GM19397 (cell line): ENCODE measurements around the gene TNN.

Experiments
- ATAC-seq: cut with Tn5 transposase; IDR thresholded peaks from one replicate; pipeline ENCODE4 v1.9.1; 2021; ENCODE audit warnings: mild to moderate bottlenecking, moderate library complexity; ENCODE audit not compliant: unreplicated experiment

Gene TNN

DNA sequence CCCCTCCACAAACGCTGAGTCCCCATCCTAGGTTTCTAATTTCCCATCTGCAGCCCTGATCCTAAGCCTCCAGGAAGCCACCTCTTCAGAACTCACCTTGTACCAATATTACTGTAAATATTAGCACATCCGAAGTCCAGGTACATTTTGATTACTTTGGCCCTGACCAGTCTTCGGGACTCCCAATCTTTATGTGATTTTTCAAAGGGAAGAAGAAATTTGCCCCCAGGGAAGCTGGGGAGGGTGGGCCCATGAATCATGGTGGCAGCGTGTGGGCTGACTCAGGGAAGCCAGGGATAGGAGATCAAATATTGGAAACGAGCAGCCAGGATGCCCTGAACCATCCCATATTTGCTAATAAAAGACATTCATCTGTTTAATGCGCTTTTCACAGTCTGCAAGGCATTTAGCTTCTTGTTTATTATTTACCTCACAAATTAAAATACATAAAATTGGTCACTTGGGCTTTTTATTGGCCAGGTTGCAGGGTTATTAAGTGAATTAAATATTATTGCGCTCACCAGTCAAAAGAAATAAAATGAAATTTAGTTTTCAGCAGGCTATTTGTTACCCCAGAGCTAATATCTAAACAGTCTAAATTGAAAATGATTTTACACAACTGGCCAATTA lies 78.4 kb downstream of the TNN start:
- ATAC-seq, result no peak

DNA sequence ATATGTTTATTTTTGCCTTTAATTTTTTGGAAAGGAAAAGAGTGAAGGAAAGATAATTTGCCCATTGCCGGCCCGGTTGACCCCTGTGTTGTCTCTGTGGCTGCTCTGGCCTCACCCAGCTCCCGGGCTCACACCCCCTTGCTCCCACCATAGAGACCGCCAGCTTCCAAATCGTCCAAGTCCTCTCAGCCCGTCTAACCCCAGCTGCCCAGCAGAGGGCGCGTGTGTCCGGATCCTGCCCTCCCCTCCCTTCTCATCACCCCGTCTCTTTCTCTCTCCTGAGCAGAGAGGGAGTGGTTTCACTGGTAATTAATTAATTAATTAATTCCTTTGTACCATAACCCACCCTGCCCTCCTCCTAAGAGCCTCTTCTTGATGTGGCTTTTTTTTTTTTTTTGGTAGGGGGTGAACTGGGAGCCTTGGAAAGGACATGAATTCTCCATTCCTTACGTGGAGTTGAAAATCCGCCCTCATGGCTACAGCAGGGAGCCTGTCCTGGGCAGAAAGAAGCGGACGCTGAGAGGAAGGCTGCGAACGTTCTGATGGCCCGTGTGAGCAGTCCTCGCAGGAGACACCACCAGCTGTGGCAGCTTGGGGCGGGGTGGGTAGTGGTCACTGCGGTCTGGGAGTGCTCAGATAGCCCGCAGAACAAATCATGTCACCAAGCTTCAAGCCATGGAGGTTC lies 79.0 kb downstream of the TNN start:
- peak; percentile 41 for ATAC-seq

DNA sequence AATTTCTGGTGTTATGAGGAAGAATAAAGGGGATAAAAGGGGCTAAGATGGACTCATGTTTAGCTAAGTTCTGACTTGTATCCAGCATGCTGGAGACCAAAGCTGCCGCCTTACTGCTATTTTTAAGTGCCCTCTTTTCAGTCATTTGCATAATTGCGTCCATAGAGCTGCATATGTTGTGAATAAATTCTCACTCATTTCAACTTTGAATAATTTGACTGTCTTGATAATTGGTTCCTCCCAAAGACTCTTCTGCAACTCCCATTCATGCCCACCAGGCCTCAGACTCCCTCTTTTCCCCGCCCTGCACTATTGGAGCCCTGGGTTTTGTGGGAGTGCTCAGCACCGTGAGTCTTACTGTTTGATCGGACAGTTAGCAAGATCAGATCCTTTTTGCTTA lies 79.9 kb downstream of the TNN start:
- ATAC-seq, result no peak

DNA sequence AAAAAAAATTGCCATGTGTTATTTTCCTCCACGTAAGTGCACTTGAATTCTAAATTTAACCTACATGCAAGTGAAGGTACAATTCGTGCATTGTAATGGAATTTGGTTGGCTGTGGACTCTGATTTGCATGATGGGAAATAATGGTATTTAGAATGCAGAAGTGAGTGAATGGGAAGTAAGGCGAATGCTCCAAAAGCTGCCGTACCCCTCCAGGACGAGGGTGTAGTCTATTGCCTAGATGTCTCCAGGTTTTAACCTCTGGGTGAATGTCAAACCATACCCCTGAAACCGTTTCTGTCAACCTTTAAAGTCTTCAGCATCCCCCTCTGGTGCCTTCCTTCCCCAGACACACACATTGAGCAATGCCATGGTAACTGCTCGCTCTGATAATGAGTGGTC lies 80.4 kb downstream of the TNN start:
- ATAC-seq, result no peak

DNA sequence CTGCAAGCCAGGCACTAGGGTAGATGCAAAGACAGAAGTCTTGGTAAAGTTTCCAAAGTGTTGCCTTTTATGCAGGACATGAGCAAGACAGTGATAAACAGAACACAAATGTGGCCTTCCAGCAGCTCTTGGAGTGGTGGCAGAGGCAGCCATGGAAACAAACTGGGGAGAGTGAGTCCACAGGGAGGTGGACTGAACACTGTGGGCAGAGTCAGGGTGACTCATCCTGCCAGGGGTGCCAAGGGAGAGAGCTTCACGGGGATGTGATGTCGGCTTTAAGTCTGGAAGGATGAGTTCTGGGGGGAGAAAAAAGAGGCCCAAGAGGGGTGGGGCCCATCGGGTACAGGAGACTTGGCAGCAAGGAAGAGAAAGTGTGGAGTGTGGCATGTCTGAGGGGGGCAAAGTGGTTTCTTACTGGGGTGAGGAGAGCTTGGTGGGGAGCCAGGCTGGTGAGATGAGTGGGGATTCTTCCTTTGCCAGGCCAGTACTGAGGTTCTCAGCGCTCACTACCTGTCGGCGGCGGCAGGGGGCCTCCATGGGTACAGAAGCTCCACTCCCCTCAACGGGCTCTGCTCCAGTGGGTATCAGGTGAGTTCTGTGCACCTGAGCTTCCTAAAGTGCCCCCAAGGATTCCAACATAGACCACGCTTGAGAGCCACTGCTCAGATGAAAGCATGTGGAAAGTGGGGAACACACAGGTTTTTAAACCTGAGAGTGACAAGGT lies 83.1 kb downstream of the TNN start:
- no peak for ATAC-seq

DNA sequence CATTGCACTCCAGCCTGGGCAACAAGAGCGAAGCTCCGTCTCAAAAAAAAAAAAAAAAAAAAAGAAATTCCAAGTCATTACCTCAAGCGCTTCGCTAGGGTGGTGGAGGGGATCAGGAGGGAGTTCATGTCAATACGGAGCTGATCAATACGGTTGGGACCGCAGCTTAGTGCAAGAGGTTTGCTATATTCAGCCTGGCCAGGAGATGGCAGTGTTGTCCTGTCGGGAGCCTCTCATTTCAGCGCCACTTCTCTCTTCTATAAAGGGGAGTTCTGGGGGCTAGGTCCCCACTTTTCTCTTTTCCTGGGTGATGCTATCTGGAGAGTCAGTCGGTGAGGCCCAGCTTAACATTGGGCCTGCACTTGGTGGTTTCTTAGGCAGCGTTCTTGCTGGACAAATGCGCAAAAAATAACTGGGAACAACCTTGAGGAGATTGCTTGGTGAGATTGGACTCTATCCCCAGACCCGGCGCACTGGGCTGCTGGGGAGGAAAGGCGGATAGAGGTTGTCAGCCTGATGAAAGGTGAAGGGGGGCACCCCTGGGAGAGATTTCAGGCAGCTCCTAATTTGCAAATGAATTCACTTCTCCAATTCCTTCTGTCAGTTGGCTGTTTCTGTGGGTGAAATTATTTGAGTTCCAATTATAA lies 84.5 kb downstream of the TNN start:
- ATAC-seq, result no peak

DNA sequence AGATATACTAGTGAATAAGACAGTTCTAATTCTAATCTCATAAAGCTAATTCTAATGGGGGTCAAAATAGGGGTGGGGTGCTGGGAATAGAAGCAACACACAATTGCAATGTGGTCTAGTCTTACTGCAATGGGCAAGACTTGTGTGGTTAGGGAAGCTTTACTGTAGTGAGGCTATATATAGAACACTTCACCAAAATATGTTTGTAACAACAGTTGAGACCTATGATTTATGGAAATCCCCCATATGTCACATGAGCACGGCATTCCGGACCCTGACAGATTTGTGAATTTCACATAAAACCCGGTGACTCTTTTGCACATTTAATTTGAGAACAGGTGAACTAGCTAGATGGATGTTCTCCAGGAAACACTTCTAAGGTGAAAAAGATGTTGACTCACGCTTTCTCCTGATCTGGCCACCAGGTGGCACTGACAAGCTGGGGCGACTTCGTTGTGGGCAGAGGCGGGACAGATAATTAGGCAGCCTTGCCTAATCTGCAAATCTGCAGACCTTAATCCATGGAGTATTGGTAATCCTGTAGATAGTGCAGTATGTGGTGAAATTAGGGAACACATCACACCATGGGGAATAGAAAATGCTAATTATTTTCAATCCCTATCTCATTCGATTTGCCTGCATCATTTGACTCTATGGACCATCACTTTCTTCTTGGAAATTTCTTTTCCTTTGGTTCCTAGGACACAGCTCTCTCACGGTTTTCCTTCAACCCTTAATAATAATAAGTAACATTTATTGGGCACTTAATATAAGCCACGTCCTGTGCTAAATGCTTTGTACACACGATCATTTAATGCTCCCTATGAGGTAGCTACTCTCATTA lies 87.2 kb downstream of the TNN start:
- ATAC-seq, result no peak

DNA sequence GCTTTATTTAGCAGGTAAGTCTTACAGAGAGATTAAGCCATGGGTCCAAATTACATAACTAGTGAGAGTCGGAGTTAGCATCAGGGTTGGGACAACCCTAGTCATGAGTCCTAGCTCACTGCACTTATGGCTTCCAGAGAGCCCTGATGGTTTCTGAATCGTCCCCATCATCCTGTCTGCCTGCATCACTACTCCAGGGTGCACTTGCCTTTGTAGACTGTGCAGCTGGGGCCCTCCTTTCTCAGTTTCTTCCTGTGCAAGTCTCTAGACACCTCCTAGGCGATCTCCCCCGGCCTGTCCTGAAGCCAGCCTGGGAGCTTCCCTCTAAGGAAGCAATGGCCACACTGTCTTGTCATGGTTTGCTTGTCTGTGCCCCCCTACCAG lies 87.8 kb downstream of the TNN start:
- ATAC-seq, result no peak

DNA sequence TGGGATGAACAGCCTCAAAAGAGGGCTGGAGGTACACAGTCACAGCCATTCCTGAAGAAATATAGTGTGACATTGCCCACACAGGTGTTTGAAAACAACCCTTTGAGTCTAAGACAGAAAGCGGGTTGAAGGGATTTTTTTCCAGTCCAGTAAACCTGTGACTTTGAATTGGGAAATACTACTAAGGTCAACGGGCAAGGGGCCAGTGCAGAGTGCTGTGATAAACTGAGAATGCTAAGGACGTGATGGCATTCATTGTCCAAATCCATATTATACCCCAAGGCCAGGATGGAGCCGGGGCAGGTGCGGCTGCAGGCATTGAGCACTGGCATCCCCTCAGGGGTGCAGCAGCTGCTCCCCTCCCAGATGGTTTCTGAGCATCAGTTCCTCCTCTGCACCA lies 88.3 kb downstream of the TNN start:
- no peak for ATAC-seq

DNA sequence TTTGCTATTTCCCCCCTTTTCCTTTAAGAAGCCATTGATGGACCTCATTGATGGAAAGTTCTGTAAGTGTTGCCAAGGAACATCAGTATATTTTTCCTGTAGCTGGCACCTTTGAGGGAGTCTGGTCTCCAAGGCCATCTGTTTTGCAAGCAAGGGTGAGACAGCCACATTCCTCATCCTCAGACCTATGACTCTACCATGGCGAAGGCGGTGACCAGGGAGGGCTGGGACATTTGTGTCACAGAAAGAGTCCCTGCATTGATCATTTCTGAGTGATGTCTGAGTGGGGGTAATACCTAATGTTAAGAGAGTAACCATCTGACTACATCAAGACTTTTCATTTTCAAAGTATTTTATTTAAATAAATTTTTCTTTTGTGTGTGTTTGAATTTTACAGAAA lies 89.6 kb downstream of the TNN start:
- no peak for ATAC-seq

DNA sequence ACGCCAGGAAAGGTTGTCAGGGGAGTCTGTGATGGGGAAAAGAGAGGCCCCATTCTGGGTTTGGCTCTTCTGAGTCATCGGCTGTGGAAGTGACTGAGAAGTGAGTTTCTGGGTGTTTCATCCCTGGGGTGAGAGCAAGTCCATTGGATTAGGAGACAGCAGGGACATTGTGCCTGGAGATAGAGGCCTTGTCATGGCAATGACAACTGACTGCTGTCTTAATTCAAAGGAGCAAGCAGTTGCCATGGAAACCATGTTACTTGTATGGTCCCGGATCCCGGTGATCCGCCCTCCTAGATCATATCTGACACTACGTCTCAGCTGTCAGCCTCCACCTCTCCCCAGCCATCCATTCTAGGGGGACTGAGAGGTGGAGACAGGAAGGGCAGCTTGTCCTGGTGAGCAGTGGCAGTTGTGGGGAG lies 90.5 kb downstream of the TNN start:
- no peak for ATAC-seq

DNA sequence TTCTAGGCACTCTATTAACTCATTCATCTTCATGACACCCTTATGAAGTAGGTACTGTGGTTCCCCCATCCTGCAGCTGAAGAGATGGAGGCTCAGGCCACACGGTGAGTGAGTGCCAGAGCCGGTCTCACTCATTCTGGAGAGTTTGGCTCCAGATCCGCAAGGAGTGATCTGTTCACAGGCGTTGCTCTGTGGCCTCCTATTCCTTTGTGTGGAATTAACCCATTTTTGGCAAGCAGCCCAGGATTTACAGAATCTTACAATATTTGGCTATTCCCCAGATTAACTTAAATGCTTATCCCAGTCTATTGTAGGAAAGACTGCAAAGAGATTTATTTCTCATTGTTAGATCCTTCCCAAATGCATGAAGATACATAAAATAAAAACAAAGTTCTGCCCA lies 95.3 kb downstream of the TNN start:
- no peak for ATAC-seq

DNA sequence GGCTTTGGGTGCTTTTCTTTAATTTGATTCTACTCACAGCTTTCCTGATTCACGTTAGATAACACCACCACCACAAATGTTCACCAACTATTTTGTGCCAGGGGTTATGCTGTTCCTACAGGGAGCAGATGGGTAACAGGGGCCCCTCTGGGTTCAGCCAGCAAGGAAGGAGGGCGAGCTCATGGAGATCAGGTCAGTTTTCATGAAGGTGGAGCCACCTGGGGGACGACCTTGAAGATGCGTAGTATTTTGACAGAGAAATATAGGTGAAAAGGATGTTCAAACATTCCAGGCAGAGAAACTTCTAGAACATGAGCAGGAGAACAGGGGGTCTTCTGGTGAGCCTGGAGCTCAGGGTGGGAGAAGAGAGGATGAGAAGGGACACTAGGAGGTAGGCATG lies 96.1 kb downstream of the TNN start:
- ATAC-seq, result no peak

DNA sequence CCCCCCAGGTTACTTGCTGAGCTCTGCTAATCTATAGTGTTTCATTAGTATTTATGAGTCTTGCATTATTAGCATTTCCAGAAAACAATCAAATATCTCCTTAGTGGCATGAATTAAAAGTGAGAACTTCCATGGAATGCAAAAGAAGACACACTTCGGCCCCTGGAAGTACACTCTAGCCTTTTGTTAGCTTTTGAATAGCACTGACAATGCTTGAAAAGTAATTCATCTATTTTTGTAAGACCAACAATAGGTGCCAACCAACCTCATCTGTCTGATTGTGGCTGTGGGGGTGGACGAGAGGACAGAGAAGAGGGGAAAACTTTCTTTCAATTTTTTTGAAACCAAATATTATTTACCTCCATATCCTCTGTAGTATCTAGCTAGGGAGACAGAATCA lies 97.1 kb downstream of the TNN start:
- no peak for ATAC-seq

DNA sequence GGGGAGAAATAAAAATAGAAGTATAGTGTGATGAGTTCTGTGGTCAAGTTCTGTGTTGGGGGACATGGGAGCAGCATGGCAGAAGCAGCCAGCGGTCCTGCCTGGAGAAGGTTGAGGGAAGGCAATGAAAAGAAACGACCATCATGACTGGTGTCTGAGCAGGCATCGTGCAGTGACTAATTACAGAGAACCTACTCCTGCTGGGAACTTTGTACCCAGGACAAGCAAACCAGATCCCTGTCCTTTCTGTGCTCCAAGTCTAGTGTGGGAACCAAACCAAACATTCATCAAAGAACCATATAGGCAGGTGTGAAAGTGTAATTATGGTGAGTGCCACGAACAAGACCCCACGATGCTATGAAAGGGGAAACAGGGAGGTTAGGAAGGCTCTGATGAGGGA lies 99.1 kb downstream of the TNN start:
- no peak for ATAC-seq

DNA sequence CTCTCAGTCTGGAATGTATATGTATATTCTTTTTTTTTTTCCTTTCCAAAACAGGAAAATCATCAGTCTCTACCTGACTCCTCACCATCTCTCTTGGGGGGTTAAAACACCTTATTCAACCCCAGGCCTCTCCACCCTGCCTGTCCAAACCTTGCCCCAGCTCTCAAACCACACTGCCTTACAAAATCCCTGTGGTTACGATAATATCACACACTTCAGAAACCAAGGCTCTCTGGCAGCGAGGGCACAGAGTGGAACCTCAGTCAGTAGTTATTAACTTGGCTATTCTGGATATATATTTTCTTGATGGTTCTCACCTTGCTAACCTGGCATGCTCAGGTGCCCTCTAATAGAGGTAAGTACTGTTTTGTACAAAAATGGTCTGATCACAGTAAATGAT lies 100.2 kb downstream of the TNN start:
- no peak for ATAC-seq

DNA sequence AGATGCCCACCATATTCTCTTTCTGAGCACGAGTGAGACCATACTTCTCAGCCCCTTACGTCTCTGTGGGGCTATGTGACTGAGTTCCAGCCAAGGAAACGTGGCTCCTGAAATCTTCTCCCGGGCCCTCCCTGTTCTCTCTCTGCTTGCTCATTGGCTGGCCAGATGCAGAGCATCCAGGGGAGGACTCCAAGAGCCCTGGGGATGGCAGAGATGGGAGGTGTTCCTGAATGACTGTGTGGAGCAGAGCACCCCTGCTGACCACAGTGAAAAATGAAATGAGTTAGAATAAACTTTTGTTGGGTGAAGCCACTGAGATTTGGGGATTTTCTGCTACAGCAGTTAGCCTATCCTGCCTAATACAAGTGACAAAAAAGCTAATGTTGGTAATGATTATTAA lies 101.1 kb downstream of the TNN start:
- no peak for ATAC-seq

DNA sequence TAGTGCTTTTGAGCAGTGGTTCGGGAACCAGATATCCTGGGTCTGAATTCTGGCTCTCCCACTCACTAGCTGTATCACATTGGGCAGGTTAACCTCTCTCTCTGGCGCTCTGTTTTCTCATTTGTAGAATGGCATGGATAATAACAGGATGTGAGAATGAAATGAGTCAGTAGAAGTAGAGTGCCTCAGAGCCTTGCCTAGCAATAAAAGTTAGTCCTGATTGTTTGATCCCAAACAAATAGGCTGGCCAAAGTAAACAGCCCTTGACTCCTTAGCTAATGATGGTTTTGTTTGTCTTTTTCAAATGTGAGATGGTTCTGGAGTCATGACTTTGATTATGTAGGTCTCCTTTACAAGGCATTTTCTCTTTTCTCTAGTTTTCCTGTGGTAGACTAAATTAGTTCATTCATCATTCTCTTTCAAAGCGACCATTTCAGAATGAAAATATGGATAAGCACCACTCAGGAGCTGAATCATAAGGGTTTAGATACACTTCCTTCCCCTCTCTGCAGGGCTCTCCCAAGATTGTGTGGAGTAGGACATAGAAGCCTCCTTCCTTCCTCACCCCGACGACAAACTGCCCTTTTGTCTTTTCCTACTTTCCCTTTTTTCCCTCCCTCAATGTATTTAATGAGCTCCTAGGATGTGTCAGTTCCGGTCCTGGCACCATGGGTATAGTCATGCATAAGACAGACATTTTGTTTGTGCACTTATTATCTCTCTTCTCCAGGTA lies 101.8 kb downstream of the TNN start:
- ATAC-seq, result no peak

DNA sequence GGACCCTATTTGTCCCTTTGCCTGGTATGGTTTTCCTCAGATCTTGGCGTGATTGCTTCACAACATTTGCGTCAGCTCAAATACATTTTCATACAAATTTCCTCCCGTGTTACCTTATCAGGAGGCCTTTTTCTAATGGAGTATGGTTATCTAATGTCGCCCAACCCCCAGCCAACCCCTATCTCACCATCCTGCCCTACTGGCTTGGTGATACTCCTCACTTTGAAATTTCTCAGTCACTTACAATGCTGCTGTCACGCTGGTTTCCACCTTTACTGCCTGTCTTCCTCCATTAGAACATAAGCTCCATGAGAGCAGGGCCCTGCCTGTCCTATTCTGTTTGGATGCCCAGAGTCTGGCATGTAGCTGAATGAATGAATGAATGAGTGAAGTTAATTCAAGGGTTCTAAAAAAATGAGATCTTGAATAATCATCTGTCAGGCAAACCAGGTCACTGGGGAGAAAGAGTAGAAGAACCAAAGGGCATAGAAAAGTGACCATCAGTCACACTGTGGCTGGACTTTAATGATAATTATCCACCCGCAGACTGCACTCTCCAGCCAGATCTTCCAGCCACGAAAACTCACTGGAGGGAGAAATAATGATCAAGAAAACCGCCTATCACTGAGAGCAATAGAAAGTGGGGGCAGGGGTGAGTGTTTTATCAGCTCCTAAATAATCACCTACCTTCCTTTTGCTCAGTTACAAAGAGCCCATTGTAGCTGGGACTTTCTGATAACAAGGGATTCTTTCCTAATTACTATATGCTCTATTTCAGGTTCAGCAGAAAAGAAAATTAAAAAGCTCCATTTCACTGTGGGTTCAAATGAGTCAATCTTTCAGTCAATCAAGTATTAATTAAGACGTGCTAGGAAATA lies 103.6 kb downstream of the TNN start:
- no peak for ATAC-seq
